Stimulated activated CD8-positive, alpha-beta memory T cell treated with anti-CD3 and anti-CD28 coated beads, Interleukin-4, amount 100 ng/mL, for 48 hours (primary cell): ENCODE data around the gene PPIAL4G.
A peak's percentile ranks its signal among the peaks of the same experiment; 100 is the strongest.
"Not testable (repeated sequence)": the region's sequence is repeated elsewhere in the genome, so short reads cannot be mapped to it uniquely, and the experiment has no call there.

Experiments
- DNase-seq: peaks from one replicate; pipeline ENCODE4 v3.0.0-alpha.2; 2020

Gene PPIAL4G

DNA sequence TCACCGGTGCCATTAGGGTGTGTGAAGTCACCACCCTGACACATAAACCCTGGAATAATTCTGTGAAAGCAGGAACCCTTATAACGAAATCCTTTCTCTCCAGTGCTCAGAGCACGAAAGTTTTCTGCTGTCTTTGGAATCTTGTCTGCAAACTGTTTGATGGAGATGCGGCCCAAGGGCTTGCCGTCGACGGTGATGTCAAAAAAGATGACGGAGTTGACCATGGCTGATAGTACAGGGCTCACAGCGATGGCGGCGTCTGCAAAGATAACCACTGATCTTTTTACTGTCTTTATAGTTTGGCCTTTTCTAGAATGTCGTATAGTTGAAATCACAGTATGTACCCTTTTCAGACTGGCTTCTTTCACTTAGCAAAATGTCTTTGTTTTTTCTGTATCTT is at the start of gene PPIAL4G:
PPIAL4G (minus strand) TSS at position 274 of the 400 bp plus-strand sequence; CDS start at position 224, 50 bp downstream.
- not testable (repeated sequence) for DNase-seq

DNA sequence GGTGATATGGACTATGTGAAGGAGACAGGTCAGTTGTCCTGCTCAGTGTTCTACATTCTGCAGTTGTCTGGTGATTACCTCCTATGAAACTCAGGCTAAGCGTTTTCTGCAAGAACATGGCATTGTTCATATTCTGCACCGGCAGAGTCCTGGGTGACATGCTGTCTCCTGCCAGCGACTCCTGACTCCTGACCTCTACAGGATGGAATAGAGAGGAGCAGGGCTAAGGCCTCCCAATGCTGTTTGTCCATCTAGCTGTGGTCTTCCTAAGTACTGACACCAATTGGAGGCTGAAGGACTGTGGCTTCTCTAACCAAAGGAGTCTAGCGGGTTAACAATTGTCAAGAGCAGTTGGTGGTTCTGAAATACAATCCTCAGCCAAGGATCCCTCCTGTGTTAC is 49.1 kb upstream of the PPIAL4G start:
- DNase-seq, result not testable (repeated sequence)

GRCh38 chr1:148529101-148529567 is 46.0 kb upstream of the PPIAL4G start:
- DNase-seq, result peak; percentile 84

DNA sequence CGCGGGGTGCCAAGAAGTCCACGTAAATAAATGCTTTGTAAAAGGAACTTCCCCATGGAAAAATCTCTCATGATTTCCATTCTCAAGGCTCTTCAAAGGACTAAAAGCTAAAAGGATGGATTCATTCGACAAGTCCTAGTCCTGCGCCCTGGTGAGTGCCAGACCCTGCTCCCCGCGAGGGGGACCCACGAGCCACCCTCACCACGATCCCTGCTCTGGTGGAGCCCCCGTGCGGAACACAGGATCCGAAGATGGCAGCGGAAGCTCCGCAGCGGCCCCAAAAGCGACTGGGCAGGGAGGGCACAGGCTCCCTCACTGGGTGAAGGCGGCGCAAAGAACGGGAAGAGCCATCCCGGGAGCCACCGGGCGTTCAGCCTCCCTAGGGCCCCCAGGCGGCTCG is 45.5 kb upstream of the PPIAL4G start:
- DNase-seq, result not testable (repeated sequence)

DNA sequence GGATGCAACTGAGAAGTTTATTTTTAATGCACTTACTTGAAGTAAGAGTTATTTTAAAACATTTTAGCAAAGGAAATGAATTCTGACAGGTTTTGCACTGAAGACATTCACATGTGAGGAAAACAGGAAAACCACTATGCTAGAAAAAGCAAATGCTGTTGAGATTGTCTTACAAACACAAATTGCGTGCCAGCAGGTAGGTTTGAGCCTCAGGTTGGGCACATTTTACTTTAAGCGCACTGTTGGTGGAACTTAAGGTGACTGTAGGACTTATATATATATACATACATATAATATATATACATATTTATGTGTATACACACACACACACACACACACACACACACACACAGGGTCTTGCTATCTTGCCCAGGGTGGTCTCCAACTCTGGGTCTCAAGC is 43.5 kb upstream of the PPIAL4G start:
- DNase-seq, result not testable (repeated sequence)

DNA sequence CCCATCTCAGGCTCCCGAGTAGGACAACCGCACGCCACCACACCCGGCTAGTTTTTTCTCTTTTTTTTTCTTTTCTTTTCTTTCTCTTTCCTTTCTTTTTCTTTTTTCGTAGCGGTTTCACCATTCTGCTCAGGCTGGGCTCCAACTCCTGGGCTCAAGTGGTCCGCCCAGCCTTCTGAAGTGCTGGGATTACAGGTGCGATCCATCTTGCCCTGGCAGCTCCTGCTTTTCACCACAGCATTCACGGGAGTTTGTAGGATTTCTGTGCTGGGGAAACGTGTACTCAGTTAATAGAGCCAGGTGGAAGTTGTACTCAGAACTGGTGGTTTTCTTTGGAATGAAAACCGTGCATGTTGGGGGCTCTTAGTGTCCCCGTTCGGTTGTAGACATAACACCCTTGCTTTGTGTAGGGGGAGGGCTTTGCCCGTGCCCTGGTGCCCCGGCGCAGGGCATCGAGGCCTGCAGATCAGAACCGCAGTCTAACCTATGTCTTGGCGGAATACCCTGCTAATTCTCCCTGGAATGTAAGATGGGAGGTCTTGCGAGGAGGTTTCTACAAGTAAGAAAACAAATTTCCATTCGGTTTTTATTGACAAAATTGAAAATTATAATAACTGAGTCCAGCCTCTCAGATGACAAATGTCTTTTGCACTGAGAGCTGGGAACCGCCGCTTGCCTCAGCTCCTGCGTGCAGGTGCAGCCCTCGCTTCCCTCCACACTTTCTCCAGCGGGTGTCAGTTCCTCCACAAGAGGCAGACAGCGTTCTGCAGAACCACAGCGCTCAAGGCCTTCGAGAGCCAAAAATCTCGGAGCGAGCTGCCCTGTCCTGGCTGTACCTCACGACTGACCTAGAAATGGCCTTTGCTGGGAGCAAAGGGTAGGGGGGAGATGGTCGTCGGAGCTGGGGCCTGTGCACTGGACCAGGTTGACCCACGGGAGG is 40.4 kb upstream of the PPIAL4G start:
- not testable (repeated sequence) for DNase-seq

DNA sequence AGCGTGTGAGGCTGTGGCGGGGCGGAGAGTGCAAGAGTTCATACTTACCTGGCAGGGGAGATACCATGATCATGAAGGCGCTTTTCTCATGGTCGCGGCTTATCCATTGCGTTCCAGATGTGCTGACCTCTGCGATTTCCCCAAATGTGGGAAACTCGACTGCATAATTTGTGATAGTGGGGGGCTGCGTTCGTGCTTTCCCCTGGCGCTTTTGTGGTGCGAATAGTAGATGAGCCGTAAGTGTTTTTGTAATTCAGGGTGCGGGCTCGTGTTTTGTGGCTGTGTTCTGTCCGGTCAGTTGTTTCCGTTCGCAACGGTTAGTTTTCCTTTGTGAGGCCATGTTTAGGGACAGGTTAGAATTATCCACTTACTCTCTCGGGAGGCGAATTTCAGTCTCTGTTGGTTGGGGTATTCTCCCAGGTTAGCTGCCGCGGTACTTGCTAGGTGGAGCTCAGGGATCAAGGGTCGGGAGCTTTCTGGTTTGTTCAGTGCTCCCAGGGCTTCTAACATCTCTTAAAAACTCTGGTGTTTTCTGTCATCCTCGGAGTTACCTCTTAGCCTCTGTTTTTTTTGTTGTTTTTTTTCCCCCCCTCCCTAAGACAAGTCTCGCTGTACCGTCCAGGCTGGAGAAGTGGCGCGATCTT is 39.6 kb upstream of the PPIAL4G start:
- peak; percentile 93 for DNase-seq

DNA sequence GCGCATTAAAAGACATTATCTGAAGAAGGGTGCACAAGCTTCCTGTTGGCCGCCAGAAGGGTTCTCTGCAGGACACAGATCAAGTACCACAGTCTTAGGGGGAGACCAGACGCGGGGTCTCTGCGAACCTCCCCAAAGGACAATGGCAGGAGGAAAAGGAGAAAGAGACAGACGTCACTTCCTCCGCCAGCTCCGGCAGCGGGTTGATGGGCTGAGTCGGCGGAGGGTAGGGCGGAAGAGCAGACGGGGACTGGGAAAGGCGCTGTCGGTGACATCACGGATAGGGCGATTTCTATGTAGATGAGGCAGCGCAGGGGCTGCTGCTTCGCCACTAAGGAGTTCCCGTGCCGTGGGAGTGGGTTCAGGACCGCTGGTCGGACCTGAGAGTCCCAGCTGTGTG is 39.0 kb upstream of the PPIAL4G start:
- peak; percentile 83 for DNase-seq

GRCh38 chr1:148514310-148514709 is 31.2 kb upstream of the PPIAL4G start:
- not testable (repeated sequence) for DNase-seq

- not testable (repeated sequence) for DNase-seq
These were observed 29.6 kb upstream of the PPIAL4G start for GRCh38 chr1:148512571-148513184.

DNA sequence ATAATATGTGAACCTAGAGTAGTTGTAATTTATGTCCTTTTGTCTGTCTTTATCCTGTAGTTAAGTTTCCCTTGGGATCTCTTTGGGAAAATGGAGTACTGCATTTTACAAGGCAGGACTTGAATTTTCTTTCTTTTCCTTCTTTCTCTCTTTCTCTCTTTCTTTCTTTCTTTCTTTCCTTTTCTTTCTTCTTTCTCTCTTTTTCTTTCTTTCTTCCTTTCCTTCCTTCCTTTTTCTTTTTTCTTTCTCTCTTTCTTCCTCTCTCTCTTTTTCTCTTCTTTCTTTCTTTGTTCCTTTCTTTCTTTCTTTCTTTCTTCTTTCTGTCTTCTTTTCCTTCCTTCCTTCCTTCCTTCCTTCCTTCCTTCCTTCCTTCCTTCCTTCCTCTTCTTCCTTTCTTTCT is 10.8 kb upstream of the PPIAL4G start:
- DNase-seq, result not testable (repeated sequence)

DNA sequence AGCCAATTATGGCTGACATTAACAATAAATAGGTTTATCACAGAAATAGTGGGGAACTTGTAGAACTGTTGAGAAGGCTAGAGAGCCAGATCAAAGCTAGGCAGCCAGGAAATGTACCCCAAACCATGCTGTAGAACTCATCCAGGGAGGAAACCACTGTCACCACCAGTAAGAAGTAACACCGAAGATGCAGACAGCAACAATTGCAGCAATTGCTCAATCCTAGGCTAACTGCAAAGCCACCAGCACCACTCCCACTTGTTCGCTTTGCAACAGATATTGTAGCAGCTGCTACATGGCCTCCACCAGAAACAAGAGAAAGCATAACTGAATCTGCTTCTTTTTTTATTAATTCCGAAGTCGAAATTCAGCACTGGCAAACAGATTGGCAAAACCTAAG is 2.0 kb downstream of the PPIAL4G start:
- DNase-seq, result peak; percentile 27

DNA sequence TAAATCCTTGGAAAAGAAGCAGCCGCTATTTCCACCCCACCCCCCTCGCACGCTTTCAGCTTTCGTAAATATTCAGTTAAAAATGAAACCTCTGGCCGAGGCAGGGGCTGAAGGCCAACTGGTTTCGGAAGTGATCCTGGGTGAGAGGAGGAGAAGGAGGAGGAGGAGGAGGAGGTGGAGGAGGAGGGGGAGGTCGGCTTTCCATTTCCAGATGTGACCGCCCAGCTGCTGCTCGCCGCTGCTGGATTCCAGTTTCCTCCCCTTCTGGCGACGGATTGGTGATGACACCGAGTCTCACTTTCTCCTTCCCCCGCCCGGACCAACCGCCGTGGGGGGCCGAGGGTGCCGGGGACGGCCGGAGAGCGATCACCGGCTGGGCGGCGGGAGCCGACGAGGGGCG is 23.4 kb downstream of the PPIAL4G start:
- DNase-seq, result not testable (repeated sequence)

DNA sequence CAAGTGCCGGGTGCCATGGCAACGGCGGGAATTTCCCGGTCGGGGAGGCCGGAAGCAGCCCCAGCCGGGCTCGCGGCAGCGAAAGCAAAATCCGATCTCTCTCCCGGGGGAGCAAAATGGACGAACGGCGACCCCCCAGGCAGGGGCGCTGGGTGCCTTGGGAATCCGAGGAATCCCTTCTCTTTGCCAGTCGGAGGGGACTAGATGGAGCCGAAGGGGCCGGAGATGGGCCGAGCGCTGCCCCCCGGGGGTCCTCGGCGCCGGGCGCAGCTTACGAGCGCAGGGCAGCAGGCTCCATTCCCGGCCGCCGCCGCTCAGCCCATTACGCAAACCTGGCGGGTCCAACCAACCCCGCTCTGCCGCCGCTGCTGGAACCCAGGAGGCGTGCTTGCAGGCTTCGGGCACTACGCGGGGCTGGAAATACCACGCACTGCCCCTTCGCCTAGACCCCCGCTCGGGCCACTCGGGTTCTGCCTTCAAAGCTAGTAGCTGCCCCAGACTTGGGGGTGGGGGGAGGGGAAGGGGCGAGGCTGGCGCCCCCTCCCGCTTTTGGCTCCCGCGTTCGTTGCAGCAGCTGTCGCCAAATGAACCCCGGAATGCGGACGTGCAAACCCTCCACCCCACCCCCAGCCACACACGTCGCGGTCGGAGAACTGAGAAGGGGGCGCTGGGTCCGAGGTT is 24.1 kb downstream of the PPIAL4G start:
- peak; percentile 63 for DNase-seq

DNA sequence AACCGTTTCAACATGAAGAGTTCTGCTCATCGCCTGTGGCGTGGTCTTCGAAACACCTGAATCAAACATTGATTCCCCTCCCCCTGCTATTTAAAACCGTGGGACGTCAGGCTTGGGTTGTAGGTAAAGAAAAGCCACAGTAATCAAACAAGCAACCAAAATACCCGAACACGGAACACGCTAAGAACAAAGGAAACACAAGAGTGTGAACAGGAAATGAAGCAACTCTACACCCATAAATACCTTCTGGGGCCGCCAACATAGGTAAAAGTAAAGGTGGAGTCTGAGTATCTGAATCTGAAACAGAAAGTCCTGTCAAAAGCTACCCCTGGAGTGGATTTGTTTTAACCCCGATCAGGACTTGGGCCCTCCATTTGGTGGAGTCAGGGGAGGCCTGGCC is 24.7 kb downstream of the PPIAL4G start:
- DNase-seq, result peak; percentile 44

- DNase-seq, result not testable (repeated sequence)
These were observed 30.3 kb downstream of the PPIAL4G start for GRCh38 chr1:148452845-148453244.

DNA sequence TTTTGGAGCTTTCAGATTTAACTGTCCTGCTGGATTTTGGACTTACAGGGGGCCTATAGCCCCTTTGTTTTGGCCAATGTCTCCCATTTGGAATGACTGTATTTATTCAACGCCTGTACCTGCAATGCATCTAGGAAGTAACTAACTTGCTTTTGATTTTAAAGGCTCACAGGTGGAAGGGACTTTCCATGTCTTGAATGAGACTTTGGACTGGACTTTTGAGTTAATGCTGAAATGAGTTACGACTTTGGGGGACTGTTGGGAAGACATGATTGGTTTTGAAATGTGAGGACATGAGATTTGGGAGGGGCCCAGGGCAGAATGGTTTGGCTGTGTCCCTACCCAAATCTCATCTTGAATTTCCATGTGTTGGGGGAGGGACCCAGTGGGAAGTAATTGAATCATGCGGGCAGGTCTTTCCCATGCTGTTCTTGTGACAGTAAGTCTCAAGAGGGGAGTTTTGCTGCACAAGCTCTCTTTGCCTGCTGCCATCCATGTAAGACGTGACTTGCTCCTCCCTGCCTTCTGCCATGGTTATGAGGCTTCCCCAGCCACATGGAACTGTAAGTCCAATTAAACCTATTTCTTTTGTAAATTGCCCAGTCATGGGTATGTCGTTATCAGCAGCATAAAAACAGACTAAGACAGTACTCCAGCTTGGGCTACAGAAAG is 43.3 kb downstream of the PPIAL4G start:
- not testable (repeated sequence) for DNase-seq

- DNase-seq, result no peak
These were observed 47.7 kb downstream of the PPIAL4G start for GRCh38 chr1:148435406-148435805.

DNA sequence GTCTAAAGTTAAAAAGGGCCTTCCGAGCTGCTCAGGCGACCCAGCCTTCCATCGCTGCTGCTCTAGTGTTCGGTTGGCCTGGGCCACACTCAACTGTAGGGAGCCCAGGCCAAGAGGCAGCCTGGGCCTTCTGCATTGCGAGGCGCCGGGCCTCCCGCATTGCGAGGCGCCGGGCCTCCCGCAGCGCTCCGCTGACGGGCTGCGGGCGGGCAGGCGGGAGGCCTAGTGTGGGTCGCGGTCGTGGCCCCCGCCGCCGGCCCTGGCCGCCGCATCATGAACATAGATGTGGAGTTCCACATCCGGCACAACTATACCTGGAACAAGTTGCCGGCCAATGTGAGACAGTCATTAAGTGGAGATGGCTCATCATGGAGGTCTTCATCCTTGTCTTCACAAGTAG is 48.3 kb downstream of the PPIAL4G start:
- DNase-seq, result no peak

DNA sequence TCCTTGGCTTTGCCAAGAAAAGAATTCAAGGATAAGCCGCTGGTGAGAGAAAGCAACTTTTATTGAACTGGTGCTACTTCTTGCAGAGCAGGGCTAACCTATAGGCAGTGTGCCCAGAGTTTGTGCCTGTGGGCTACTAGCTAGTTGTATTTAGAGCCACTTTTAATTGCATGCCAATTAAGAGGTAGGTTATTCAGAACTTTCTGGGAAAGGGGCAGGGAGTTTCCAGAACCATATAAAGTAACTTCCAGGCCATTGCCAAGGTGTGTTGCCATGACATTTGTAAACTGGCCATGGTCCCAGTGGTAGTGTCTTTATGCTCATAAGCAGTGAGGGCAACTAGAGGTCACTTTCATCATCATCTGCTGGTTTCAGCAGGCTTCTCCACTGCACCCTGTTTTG is 50.2 kb downstream of the PPIAL4G start:
- DNase-seq, result not testable (repeated sequence)
